B cell (primary cell): ENCODE data around the gene FGFR2.

Experiments used
- EZH2 ChIP-seq: IDR thresholded peaks from 2 replicates; pipeline ENCODE4 v1.6.1; 2012; ENCODE audit warnings: borderline replicate concordance, low read depth, mild to moderate bottlenecking, moderate library complexity, low read length; ENCODE audit not compliant: insufficient read depth, poor library complexity, severe bottlenecking
- TF ChIP-seq, protein P1 (sequence below): fragments of 200-600 bp; IDR thresholded peaks from one replicate; pipeline ENCODE4 v1.8.0; 2022; ENCODE audit warnings: antibody characterized with exemption, mild to moderate bottlenecking

DNA sequence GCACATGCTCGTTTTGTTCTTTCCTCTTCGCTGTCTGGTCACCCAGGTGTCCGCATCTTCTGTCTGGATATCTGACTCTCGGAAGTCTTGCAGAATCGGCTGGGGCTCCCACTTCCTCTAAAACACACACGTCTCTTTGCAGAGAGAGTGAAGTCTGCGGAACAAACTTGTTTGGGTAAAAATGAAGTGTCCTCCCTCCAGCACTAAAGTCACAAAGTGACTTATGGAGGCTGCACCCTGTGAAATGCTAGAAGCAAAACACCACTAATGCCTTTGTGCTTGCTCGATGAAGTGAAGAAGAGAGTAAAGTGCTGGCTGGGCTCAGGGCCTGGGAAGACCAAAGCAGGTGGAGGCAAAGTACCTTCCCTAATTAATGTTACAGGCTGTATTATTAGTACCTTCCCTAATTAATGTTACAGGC lies 71.4 kb downstream of the FGFR2 start:
- TF ChIP-seq EZH2, result no peak
- TF ChIP-seq, protein P1, sequence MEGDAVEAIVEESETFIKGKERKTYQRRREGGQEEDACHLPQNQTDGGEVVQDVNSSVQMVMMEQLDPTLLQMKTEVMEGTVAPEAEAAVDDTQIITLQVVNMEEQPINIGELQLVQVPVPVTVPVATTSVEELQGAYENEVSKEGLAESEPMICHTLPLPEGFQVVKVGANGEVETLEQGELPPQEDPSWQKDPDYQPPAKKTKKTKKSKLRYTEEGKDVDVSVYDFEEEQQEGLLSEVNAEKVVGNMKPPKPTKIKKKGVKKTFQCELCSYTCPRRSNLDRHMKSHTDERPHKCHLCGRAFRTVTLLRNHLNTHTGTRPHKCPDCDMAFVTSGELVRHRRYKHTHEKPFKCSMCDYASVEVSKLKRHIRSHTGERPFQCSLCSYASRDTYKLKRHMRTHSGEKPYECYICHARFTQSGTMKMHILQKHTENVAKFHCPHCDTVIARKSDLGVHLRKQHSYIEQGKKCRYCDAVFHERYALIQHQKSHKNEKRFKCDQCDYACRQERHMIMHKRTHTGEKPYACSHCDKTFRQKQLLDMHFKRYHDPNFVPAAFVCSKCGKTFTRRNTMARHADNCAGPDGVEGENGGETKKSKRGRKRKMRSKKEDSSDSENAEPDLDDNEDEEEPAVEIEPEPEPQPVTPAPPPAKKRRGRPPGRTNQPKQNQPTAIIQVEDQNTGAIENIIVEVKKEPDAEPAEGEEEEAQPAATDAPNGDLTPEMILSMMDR, result no peak
